Esophagus muscularis mucosa (tissue), 3 donors: ENCODE results near the gene ZNF580.

ENCODE experiments used
- EP300 ChIP-seq: sonication (generic); formaldehyde crosslinking; IDR thresholded peaks from one replicate; pipeline ENCODE4 v1.6.1; 2017; ENCODE audit warnings: antibody characterized with exemption
- TF ChIP-seq, protein P1 (sequence below), 3 experiments: fragments of 200-600 bp in 2 of 3; fragments of 450-650 bp in 1 of 3; sonication (generic) in 2 of 3; IDR thresholded peaks; one replicate each; pipeline ENCODE4 v1.5.1; 2017 to 2019; ENCODE audit warnings: antibody characterized with exemption in 3 of 3, mild to moderate bottlenecking in 2 of 3, moderate library complexity in 1 of 3

DNA sequence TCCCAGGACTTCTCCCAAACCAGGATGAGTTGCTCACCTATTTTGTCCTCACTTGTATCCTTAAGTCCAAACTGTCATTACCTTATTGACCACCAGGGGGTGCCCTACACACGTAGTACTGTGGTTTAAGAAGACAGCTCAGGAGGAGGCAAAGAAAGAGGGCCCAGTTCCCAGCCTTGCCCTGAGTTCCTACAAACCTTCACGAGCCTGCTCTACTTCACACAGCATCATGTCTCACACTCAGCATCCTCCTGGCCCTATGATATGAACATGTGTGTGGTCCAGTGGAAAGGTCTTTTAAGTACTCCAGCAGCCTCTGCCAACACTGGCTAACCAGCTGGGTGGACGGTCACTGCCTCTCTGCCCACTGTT, 8.4 kb upstream of the ZNF580 start:
- TF ChIP-seq, protein P1, sequence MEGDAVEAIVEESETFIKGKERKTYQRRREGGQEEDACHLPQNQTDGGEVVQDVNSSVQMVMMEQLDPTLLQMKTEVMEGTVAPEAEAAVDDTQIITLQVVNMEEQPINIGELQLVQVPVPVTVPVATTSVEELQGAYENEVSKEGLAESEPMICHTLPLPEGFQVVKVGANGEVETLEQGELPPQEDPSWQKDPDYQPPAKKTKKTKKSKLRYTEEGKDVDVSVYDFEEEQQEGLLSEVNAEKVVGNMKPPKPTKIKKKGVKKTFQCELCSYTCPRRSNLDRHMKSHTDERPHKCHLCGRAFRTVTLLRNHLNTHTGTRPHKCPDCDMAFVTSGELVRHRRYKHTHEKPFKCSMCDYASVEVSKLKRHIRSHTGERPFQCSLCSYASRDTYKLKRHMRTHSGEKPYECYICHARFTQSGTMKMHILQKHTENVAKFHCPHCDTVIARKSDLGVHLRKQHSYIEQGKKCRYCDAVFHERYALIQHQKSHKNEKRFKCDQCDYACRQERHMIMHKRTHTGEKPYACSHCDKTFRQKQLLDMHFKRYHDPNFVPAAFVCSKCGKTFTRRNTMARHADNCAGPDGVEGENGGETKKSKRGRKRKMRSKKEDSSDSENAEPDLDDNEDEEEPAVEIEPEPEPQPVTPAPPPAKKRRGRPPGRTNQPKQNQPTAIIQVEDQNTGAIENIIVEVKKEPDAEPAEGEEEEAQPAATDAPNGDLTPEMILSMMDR (IDR thresholded peaks at IDR 0.05), result peak; percentile 89 to 97 (median 90)
- TF ChIP-seq EP300, result no peak
